BJ (cell line): ENCODE data around the gene HM13. TPM values are rescaled to one million over a fixed set of nuclear protein-coding genes. Genes with fewer than 3 reads are reported as not detected.
A peak's percentile ranks its signal among the peaks of the same experiment; 100 is the strongest.
"Not testable (repeated sequence)": the region's sequence is repeated elsewhere in the genome, so short reads cannot be mapped to it uniquely, and the experiment has no call there.

ENCODE experiments used
- CTCF ChIA-PET: fragments of 350-600 bp; formaldehyde crosslinking; extraction: SDS; loops from one replicate; lab custom pipeline; 2021; ENCODE audit warnings: antibody characterized with exemption, inconsistent platforms; lab: Yijun Ruan, JAX
- POLR2A ChIA-PET: fragments of 300-600 bp; sonication (Branson Sonifier 250); formaldehyde crosslinking; extraction: SDS; loops from one replicate; lab custom pipeline; 2021; ENCODE audit warnings: antibody characterized with exemption; lab: Charles Lee
- DNase-seq: peaks from one replicate; pipeline ENCODE4 v3.0.0-alpha.2; 2011; ENCODE audit warnings: low read depth
- H3K27me3 ChIP-seq: 2 replicates; pipeline ENCODE4 v1.6.0; 2011; ENCODE audit warnings: low read length; ENCODE audit not compliant: control insufficient read depth, insufficient read depth
- H3K36me3 ChIP-seq: 2 replicates; pipeline ENCODE4 v1.5.1; 2011; ENCODE audit warnings: low read length; ENCODE audit not compliant: control insufficient read depth, insufficient read depth
- H3K4me3 ChIP-seq: 2 replicates; pipeline ENCODE4 v1.5.1; 2011; ENCODE audit warnings: low read depth, mild to moderate bottlenecking, control low read depth, low read length
- polyA minus RNA-seq: library from RNA; depleted of rRNA, polyadenylated mRNA; stranded (reverse); fragments of >200 nt; gene quantifications from 2 replicates; pipeline ENCODE4 v1.2.3, GENCODE V29; 2011; rRNA and poly(A)+ RNA removed
- polyA plus RNA-seq: library from polyadenylated mRNA; depleted of rRNA; stranded (reverse); fragments of >200 nt; gene quantifications from 2 replicates; pipeline ENCODE4 v1.2.3, GENCODE V29; 2011; rRNA removed
- TF ChIP-seq, protein P1 (sequence below): IDR thresholded peaks from 2 replicates; pipeline ENCODE4 v1.5.1; 2011; ENCODE audit warnings: low read depth, mild to moderate bottlenecking, control low read depth, inconsistent platforms, low read length, moderate library complexity; ENCODE audit not compliant: insufficient read depth

The HM13 gene, protein sequence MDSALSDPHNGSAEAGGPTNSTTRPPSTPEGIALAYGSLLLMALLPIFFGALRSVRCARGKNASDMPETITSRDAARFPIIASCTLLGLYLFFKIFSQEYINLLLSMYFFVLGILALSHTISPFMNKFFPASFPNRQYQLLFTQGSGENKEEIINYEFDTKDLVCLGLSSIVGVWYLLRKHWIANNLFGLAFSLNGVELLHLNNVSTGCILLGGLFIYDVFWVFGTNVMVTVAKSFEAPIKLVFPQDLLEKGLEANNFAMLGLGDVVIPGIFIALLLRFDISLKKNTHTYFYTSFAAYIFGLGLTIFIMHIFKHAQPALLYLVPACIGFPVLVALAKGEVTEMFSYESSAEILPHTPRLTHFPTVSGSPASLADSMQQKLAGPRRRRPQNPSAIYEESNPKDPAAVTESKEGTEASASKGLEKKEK
- polyA plus RNA-seq (236 and 324 TPM in 2 replicates), polyA minus RNA-seq (125 and 183 TPM in 2 replicates)

DNA sequence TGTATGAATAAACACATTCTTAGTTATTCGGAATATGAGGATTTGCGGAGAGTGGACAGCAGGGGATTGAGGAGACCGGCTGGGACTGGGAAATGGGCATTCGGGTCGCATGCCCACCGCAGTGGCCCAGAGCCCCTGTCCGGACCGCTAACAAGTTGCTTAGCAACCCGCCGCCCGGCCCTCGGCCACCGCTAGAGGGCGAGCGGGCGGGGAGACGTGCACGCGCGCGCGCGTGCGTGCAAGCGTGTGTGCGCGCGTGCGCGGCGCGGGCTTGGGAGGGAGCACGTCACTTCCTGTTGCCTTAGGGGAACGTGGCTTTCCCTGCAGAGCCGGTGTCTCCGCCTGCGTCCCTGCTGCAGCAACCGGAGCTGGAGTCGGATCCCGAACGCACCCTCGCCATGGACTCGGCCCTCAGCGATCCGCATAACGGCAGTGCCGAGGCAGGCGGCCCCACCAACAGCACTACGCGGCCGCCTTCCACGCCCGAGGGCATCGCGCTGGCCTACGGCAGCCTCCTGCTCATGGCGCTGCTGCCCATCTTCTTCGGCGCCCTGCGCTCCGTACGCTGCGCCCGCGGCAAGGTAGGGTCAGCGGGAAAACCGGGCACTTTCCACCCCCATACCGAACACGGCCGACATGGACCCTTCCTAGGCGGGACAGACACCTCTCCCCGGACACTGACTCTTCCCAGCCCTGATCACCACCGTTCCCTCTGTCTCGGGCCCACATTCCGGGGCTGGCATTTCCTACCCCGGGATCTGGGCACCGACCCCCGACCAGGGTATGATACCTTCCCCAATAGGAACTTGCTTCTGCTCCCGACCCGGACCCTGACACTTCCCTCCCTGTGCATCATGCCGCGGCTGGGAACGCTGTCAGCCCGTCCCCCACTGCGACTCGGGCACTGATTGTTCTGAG, at the start of gene HM13:
TSS of gene HM13 (plus strand) at position 289 of the 918 bp plus-strand sequence. CDS start at position 399, 110 bp downstream.
- Histone ChIP-seq H3K27me3 (no peaks in the 10 kb centered on the region), H3K36me3 (peaks cover 5% of the 10 kb centered on the region; the same call in 1 of the 2 replicates), H3K4me3 (peak within 1 kb of the TSS; percentile 96)
- CTCF ChIA-PET, result interaction anchor here (0.6 to 2.8 kb wide), 10 partner anchors 11 to 98 kb away, joined by 3 to 16 read pairs (median 4); no protein-coding TSS in a partner anchor
- TF ChIP-seq, protein P1, sequence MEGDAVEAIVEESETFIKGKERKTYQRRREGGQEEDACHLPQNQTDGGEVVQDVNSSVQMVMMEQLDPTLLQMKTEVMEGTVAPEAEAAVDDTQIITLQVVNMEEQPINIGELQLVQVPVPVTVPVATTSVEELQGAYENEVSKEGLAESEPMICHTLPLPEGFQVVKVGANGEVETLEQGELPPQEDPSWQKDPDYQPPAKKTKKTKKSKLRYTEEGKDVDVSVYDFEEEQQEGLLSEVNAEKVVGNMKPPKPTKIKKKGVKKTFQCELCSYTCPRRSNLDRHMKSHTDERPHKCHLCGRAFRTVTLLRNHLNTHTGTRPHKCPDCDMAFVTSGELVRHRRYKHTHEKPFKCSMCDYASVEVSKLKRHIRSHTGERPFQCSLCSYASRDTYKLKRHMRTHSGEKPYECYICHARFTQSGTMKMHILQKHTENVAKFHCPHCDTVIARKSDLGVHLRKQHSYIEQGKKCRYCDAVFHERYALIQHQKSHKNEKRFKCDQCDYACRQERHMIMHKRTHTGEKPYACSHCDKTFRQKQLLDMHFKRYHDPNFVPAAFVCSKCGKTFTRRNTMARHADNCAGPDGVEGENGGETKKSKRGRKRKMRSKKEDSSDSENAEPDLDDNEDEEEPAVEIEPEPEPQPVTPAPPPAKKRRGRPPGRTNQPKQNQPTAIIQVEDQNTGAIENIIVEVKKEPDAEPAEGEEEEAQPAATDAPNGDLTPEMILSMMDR, result peak; percentile 81
- peak; percentile 51 for DNase-seq
- POLR2A ChIA-PET, result interaction anchor here (0.7 kb wide), 1 partner anchor 57 kb away, joined by 12 read pairs; no protein-coding TSS in a partner anchor

DNA sequence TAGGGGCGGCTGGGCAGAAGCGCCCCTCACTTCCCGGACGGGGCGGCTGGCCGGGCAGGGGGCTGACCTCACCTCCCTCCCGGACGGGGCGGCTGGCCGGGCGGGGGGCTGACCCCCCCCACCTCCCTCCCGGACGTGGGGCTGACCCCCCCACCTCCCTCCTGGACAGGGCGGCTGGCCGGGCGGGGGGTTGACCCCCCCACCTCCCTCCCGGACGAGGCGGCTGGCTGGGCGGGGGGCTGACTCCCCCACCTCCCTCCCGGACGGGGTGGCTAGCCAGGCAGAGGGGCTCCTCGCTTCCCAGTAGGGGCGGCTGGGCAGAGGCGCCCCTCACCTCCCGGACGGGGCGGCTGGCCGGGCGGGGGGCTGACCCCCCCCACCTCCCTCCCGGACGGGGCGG, 43.3 kb upstream of the HM13 start:
- POLR2A ChIA-PET, DNase-seq, H3K36me3 ChIP-seq, H3K4me3 ChIP-seq, CTCF ChIA-PET: not testable (repeated sequence)
- peaks cover 16% of the 10 kb centered on the region for H3K27me3 ChIP-seq

DNA sequence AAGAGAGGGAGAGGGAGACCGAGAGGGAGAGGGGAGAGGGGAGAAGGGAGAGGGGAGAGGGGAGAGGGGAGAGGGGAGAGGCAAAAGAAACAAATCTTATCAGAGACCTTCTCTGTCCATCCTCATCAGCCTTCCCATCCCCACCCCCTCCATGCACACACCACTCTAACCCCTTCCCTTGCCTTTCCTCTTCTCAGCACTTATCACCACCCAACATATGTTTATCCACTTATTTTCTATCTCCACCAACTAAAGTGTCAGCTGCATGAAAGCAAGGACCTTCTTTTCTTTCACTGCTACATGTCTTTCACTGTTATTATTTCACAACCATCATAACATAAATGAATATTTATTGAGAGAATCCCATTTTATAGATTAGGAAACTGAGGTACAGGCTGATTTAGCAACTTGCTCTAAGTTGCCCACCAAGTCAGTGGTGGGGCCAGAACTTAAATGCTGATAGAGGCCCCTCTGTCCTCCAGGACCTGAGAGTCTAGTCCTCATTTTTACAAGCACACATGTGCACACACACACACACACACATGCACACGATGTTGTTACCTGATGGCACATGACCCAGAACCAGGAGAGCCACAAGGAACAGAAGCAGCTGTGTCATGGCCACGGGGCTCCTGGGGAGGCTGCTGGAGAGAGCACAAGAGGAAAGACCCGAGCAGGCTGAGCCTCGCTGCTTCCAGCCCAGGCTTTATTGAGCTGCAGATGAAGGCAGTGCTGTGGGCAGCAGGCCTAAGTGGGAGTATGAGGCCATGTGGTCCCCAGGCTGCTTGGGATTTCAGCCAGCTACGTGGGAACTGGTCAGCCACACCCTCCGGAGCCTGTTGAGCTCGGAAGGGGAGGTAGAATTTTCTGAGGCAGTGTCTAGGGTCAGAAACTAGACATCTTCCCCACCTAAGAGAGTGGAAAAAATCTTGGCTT, 41.6 kb upstream of the HM13 start:
- DNase-seq, result no peak
- ChIA-PET CTCF (interaction anchor here (1.2 to 5.6 kb wide), 4 partner anchors 10 to 30 kb away, joined by 4 to 37 read pairs (median 14); no protein-coding TSS in a partner anchor), POLR2A (no interaction called here)

DNA sequence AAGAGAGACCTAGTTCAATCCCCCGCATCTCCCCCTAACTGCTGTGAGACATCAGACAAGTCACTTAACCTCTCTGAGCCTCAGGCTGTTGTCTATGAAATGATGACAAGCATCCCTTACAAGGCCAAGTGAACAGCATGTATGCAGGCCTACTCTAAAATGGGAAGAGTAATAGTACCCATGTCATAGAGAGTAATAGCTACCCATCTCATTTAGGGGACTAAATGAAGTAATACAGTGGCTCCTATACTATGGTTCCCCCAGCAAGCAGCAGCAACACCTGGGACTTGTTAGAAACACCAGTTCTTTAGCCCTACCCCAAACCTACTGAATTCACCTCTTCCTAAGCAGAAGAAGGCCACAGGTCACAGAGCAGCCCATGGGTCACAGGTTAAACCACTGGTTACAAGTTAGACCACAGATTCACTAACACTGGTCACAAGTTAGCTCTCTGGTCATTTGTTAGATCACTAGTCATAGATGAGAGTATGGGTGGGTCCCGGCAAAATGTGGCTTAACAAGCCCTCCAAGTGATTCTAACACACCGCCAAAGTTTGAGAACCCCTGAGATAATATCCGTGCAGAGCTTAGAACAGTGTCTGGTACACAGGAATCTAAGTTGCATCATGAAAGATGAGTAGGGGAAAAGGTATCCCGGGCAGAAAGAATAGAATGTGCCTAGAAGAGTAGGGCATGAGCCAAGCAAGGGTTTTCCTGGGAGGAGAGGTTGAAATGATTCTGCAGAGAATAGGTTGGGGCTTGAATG, 40.7 kb upstream of the HM13 start:
- TF ChIP-seq, protein P1, result no peak
- CTCF ChIA-PET, result interaction anchor here (0.6 to 5.6 kb wide), 5 partner anchors 9 to 30 kb away, joined by 4 to 37 read pairs (median 6); no protein-coding TSS in a partner anchor
- Histone ChIP-seq H3K36me3 (no peaks in the 10 kb centered on the region), H3K4me3 (no peak overlapping the region), H3K27me3 (peaks cover 20% of the 10 kb centered on the region)
- POLR2A ChIA-PET, result no interaction called here
- no peak for DNase-seq

More for the DNA sequence above, 41.6 kb upstream of the HM13 start:
- TF ChIP-seq, protein P1, result no peak
- no peaks in the 10 kb centered on the region for H3K36me3 ChIP-seq
- peaks cover 20% of the 10 kb centered on the region for H3K27me3 ChIP-seq
- H3K4me3 ChIP-seq, result no peak overlapping the region
